HUES48 (cell line): Measurements from ENCODE around the gene STK32B.

Experiments used
- H3K27ac ChIP-seq: one replicate; pipeline ENCODE4 v1.7.0; 2013; ENCODE audit warnings: low read depth, low read length, inconsistent platforms
- H3K27me3 ChIP-seq: 2 replicates; pipeline ENCODE4 v1.6.1; 2013; ENCODE audit warnings: mild to moderate bottlenecking, low read length; ENCODE audit not compliant: control insufficient read depth, insufficient read depth
- H3K36me3 ChIP-seq: 2 replicates; pipeline ENCODE4 v1.6.1; 2013; ENCODE audit warnings: low read length; ENCODE audit not compliant: control insufficient read depth, insufficient read depth
- H3K4me1 ChIP-seq: 2 replicates; pipeline ENCODE4 v1.6.1; 2013; ENCODE audit warnings: mild to moderate bottlenecking, low read length; ENCODE audit not compliant: control insufficient read depth, insufficient read depth
- H3K4me3 ChIP-seq: 2 replicates; pipeline ENCODE4 v1.5.1; 2013; ENCODE audit warnings: mild to moderate bottlenecking, low read depth, low read length
- H3K9ac ChIP-seq: 2 replicates; pipeline ENCODE4 v1.6.1; 2013; ENCODE audit warnings: mild to moderate bottlenecking, low read depth, low read length, moderate library complexity
- H3K9me3 ChIP-seq: 2 replicates; pipeline ENCODE4 v1.6.1; 2013; ENCODE audit warnings: low read length; ENCODE audit not compliant: control insufficient read depth, insufficient read depth

The STK32B gene

GRCh38 chr4:5412751-5413150 is 361.5 kb downstream of the STK32B start:
- no peak overlapping the region for H3K9ac ChIP-seq
- H3K27ac ChIP-seq: no peak overlapping the region

GRCh38 chr4:5416637-5417036 is 365.4 kb downstream of the STK32B start:
- Histone ChIP-seq H3K9me3 (peaks cover 11% of the 10 kb centered on the region), H3K9ac (no peak overlapping the region), H3K36me3 (no peaks in the 10 kb centered on the region), H3K4me1 (no peaks in the 10 kb centered on the region), H3K27me3 (no peaks in the 10 kb centered on the region), H3K4me3 (no peak overlapping the region), H3K27ac (no peak overlapping the region)

More at GRCh38 chr4:5412751-5413150, 361.5 kb downstream of the STK32B start:
- Histone ChIP-seq H3K36me3 (no peaks in the 10 kb centered on the region), H3K4me1 (no peaks in the 10 kb centered on the region), H3K27me3 (no peaks in the 10 kb centered on the region), H3K9me3 (peaks cover 9% of the 10 kb centered on the region; the same call in 1 of the 2 replicates), H3K4me3 (no peak overlapping the region)

DNA sequence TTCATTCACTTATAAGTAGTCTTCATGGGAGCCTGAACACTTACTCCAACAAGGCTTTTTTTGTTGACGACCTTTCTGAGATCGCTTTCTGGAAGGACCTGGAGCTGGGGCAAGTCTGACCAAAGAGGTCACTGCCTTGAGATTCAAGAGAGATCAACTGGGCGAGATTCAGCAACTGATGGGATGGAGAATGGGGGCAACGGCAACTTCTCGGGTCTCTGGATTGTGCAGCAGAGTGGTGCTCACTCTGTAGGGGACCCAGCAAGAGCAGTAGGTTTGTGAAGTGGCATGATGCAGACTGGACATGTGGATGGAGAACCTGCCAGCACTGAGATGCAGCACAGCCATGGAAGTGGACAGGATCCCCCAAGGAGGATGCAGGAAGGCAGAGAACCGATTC is 369.0 kb downstream of the STK32B start:
- H3K36me3 ChIP-seq: no peaks in the 10 kb centered on the region
- H3K9me3 ChIP-seq: peaks cover 11% of the 10 kb centered on the region
- H3K9ac ChIP-seq: no peak overlapping the region
- no peak overlapping the region for H3K27ac ChIP-seq
- no peak overlapping the region for H3K4me3 ChIP-seq
- H3K27me3 ChIP-seq: no peaks in the 10 kb centered on the region
- no peaks in the 10 kb centered on the region for H3K4me1 ChIP-seq

DNA sequence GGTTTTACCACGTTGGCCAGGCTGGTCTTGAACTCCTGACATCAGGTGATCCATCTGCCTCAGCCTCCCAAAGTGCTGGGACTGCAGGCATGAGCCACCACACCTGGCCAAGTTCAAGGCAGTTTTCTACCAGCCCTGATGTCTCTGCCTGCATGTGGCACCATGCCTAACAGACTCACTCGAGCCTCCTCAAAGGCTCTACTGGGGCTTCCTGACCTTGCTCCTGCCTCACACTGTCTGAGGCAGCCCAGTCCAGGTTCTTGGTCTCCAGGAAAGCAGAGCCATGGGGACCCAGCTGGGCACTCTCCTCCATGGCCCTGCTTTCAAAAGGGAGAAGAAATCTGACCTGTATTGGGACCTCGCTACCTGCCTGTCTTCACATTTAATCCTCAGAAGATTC is 370.1 kb downstream of the STK32B start:
- H3K27me3 ChIP-seq: no peaks in the 10 kb centered on the region
- H3K36me3 ChIP-seq: no peaks in the 10 kb centered on the region
- no peak overlapping the region for H3K27ac ChIP-seq
- peaks cover 11% of the 10 kb centered on the region for H3K9me3 ChIP-seq
- H3K4me3 ChIP-seq: no peak overlapping the region
- no peak overlapping the region for H3K9ac ChIP-seq
- no peaks in the 10 kb centered on the region for H3K4me1 ChIP-seq

- Histone ChIP-seq H3K9me3 (peaks cover 5% of the 10 kb centered on the region), H3K36me3 (no peaks in the 10 kb centered on the region), H3K4me1 (no peaks in the 10 kb centered on the region), H3K9ac (no peak overlapping the region), H3K4me3 (no peak overlapping the region), H3K27me3 (no peaks in the 10 kb centered on the region), H3K27ac (no peak overlapping the region)
Measured at GRCh38 chr4:5422195-5422594, 370.9 kb downstream of the STK32B start.

DNA sequence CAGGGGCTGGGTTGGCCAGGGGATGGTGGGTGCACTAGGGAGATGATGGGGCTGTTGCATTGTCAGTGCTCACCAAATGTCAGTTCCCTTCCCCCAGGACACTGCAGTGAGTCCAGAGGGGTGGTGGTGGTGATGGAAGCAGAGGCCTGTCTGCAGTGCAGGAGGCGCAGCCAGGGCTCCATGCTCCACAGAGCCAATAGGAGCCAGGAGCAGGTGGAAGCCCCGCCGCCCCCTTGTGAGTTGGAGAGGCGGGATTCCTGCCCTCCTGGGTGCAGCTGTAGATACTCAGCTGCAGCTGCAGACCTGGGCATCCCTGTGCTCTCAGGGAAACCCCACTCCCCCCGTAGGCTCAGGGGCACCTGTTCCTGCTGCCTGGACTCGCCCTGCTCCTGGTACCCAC is 372.4 kb downstream of the STK32B start:
- no peaks in the 10 kb centered on the region for H3K4me1 ChIP-seq
- no peak overlapping the region for H3K4me3 ChIP-seq
- no peaks in the 10 kb centered on the region for H3K36me3 ChIP-seq
- H3K27me3 ChIP-seq: no peaks in the 10 kb centered on the region
- H3K27ac ChIP-seq: no peak overlapping the region
- H3K9ac ChIP-seq: no peak overlapping the region
- no peaks in the 10 kb centered on the region for H3K9me3 ChIP-seq

DNA sequence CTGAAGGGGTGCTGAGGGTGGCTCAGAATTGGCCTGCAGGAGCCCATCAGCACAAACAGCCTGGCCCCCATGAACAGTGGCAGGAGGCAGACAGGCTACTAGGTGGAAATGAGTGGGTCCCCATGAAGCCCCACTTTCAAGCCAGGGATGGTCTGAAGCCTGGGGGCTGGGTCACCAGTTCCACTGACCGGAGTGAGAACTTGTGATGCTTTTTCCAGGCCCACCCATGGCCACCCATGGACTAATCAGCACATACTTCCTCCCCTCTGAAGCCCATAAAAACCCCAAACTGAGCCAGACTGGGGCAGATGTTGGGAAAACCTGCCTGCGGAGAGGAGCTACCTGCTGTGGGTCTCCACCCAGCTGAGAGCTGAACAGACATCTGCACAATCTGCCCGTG is 372.9 kb downstream of the STK32B start:
- no peak overlapping the region for H3K4me3 ChIP-seq
- no peaks in the 10 kb centered on the region for H3K4me1 ChIP-seq
- no peaks in the 10 kb centered on the region for H3K9me3 ChIP-seq
- H3K9ac ChIP-seq: no peak overlapping the region
- H3K27ac ChIP-seq: no peak overlapping the region
- H3K27me3 ChIP-seq: no peaks in the 10 kb centered on the region
- no peaks in the 10 kb centered on the region for H3K36me3 ChIP-seq

DNA sequence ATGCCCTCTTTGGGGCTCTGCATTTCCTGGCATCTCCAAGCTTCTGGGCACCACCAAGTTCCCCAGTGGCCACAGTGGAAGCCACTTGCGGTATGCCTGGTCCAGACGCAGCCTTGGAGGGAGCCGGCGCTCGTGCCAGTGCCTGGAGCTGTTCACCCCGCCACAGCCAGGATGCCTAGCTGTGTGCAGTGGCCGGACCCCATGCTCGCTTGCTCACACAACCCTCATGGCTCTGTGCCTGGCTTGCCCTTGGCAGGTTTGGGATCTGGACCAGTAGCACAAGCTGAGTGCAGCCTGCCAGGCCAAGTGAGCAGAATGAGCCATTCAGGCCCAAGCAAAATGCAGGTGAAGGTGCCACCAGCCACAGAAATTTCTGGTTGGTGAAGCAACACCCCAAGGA is 373.6 kb downstream of the STK32B start:
- no peaks in the 10 kb centered on the region for H3K27me3 ChIP-seq
- no peak overlapping the region for H3K4me3 ChIP-seq
- H3K9ac ChIP-seq: no peak overlapping the region
- H3K4me1 ChIP-seq: no peaks in the 10 kb centered on the region
- H3K27ac ChIP-seq: no peak overlapping the region
- no peaks in the 10 kb centered on the region for H3K36me3 ChIP-seq
- H3K9me3 ChIP-seq: no peaks in the 10 kb centered on the region

- H3K9me3 ChIP-seq: peaks cover 7% of the 10 kb centered on the region; the same call in 1 of the 2 replicates
- H3K27me3 ChIP-seq: no peaks in the 10 kb centered on the region
- H3K4me3 ChIP-seq: no peak overlapping the region
- no peak overlapping the region for H3K27ac ChIP-seq
- no peaks in the 10 kb centered on the region for H3K4me1 ChIP-seq
- no peak overlapping the region for H3K9ac ChIP-seq
- H3K36me3 ChIP-seq: no peaks in the 10 kb centered on the region
Measured at GRCh38 chr4:5429747-5430146, 378.5 kb downstream of the STK32B start.

GRCh38 chr4:5433196-5433595 is 381.9 kb downstream of the STK32B start:
- H3K9ac ChIP-seq: no peak overlapping the region
- no peaks in the 10 kb centered on the region for H3K27me3 ChIP-seq
- peaks cover 7% of the 10 kb centered on the region; the same call in 1 of the 2 replicates for H3K9me3 ChIP-seq
- no peak overlapping the region for H3K27ac ChIP-seq
- H3K36me3 ChIP-seq: no peaks in the 10 kb centered on the region
- no peak overlapping the region for H3K4me3 ChIP-seq
- no peaks in the 10 kb centered on the region for H3K4me1 ChIP-seq

GRCh38 chr4:5435201-5435600 is 383.9 kb downstream of the STK32B start:
- Histone ChIP-seq H3K27ac (no peak overlapping the region), H3K36me3 (no peaks in the 10 kb centered on the region), H3K4me1 (no peaks in the 10 kb centered on the region), H3K9ac (no peak overlapping the region), H3K4me3 (no peak overlapping the region), H3K9me3 (peaks cover 9% of the 10 kb centered on the region; the same call in 1 of the 2 replicates), H3K27me3 (no peaks in the 10 kb centered on the region)

DNA sequence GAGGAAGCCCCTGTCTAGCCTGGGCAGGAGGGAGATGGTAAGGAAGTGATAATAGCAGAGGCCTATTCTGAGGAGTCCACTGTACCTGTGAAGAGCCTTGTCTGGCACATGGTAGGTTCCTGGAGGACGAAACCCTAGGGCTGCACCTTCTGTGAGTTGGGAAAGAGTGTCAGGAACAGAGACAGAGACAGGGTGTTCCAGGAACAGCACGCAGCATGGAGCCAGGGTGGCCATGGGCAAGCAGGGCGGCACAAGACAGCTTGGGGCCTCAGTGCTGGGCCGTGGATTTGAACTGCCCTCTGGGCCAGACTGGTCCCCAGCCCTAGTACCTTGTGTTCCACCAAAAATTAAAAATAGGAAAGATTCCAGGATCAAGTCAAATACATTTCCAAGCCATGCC is 384.5 kb downstream of the STK32B start:
- H3K4me1 ChIP-seq: no peaks in the 10 kb centered on the region
- H3K9ac ChIP-seq: no peak overlapping the region
- no peak overlapping the region for H3K4me3 ChIP-seq
- H3K36me3 ChIP-seq: no peaks in the 10 kb centered on the region
- no peaks in the 10 kb centered on the region for H3K27me3 ChIP-seq
- H3K9me3 ChIP-seq: peaks cover 7% of the 10 kb centered on the region; the same call in 1 of the 2 replicates
- no peak overlapping the region for H3K27ac ChIP-seq
